ENCODE measurements around the gene C4orf54. TPM values are rescaled to one million over a fixed set of nuclear protein-coding genes. Genes with fewer than 3 reads are reported as not detected.

Gene C4orf54
- total and polyA plus RNA-seq, 5 donors: 0.68 to 10.0 (median 1.8) TPM

GRCh38 chr4:99617374-99617773, 40.3 kb downstream of the C4orf54 start:
- ATAC-seq (no peak), DNase-seq (no peak)
- H3K4me1 ChIP-seq (ENCODE audit: control insufficient read depth, insufficient read depth, low read length): no peaks in the 10 kb centered on the region
- no peak overlapping the region for H3K27ac ChIP-seq (ENCODE audit: low read length)
- WGBS: 61% methylated on average over 1 of the region's 1 CpG
- no peaks in the 10 kb centered on the region for H3K9me3 ChIP-seq (ENCODE audit: control insufficient read depth, low read length)
- intact Hi-C loops (cut with DNase I): loop anchor here in 2 of 4 donors (10.0 kb wide), 1 partner anchor 187 kb away; no protein-coding TSS in a partner anchor
- H3K4me3 ChIP-seq (ENCODE audit: low read length): no peak overlapping the region
- no peaks in the 10 kb centered on the region for H3K27me3 ChIP-seq (ENCODE audit: control insufficient read depth, insufficient read depth)

DNA sequence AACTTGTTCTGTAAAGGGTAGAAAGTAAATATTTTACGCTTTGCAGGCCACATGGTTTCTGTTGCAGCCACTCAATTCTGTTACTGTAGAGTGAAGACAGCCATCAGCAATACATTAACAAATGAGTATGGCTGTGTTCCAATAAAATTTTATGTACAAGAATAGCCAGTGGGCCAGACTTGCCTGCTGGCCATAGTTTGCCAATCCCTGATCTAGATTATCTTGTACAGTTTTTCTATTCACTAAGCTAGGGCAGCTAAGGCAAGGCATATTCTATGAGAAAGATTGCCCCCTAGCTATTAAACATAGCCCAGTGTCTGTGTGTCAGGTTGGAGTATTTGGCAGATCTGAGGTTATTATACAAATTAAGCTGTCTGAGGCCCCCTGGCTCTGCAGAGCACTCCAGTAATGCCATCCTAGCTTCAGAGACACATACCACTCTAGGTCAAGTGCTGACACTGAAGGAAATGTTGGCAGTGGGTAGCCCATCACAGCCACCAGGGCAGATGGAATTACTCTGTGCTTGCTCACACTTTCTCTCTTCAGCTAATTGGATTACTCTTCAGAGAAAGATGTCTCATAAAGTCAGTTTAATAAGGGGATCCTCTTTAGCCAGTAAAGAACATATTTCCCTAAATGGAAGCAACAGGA, 42.3 kb downstream of the C4orf54 start:
- intact Hi-C loops (cut with DNase I): loop anchor here in 2 of 4 donors (10.0 kb wide), 1 partner anchor 190 kb away; no protein-coding TSS in a partner anchor
- Histone ChIP-seq H3K9me3 (ENCODE audit: control insufficient read depth, low read length) (no peaks in the 10 kb centered on the region), H3K4me3 (ENCODE audit: low read length) (no peak overlapping the region), H3K27me3 (ENCODE audit: control insufficient read depth, insufficient read depth) (no peaks in the 10 kb centered on the region), H3K4me1 (ENCODE audit: control insufficient read depth, insufficient read depth, low read length) (peaks cover 1% of the 10 kb centered on the region), H3K27ac (ENCODE audit: low read length) (peak overlapping the region; percentile 85)
- peak in 1 of 3 donors; percentile 28 for DNase-seq
- ATAC-seq: peak; percentile 89 to 92
- WGBS: 26% methylated on average over 1 of the region's 1 CpG

- ATAC-seq (no peak), DNase-seq (no peak)
- peak overlapping the region; percentile 72 for H3K27ac ChIP-seq (ENCODE audit: low read length)
- H3K27me3 ChIP-seq (ENCODE audit: control insufficient read depth, insufficient read depth): no peaks in the 10 kb centered on the region
- H3K4me3 ChIP-seq (ENCODE audit: low read length): no peak overlapping the region
- 35% methylated on average over 1 of the region's 1 CpG for WGBS
- intact Hi-C loops (cut with DNase I): loop anchor here in 2 of 4 donors (10.0 kb wide), 1 partner anchor 190 kb away; no protein-coding TSS in a partner anchor
- H3K9me3 ChIP-seq (ENCODE audit: control insufficient read depth, low read length): no peaks in the 10 kb centered on the region
- peaks cover 1% of the 10 kb centered on the region for H3K4me1 ChIP-seq (ENCODE audit: control insufficient read depth, insufficient read depth, low read length)
These were observed 43.1 kb downstream of the C4orf54 start for GRCh38 chr4:99614491-99614890.

GRCh38 chr4:99612704-99613103, 44.9 kb downstream of the C4orf54 start:
- DNase-seq (no peak), ATAC-seq (no peak)
- 57% methylated on average over 5 of the region's 5 CpGs for WGBS
- H3K27ac ChIP-seq (ENCODE audit: low read length): peak overlapping the region; percentile 23
- no peak overlapping the region for H3K4me3 ChIP-seq (ENCODE audit: low read length)
- no peaks in the 10 kb centered on the region for H3K9me3 ChIP-seq (ENCODE audit: control insufficient read depth, low read length)
- peaks cover 1% of the 10 kb centered on the region for H3K4me1 ChIP-seq (ENCODE audit: control insufficient read depth, insufficient read depth, low read length)
- no peaks in the 10 kb centered on the region for H3K27me3 ChIP-seq (ENCODE audit: control insufficient read depth, insufficient read depth)
- intact Hi-C loops (cut with DNase I): loop anchor here in 2 of 4 donors (10.0 kb wide), 1 partner anchor 192 kb away; no protein-coding TSS in a partner anchor

DNA sequence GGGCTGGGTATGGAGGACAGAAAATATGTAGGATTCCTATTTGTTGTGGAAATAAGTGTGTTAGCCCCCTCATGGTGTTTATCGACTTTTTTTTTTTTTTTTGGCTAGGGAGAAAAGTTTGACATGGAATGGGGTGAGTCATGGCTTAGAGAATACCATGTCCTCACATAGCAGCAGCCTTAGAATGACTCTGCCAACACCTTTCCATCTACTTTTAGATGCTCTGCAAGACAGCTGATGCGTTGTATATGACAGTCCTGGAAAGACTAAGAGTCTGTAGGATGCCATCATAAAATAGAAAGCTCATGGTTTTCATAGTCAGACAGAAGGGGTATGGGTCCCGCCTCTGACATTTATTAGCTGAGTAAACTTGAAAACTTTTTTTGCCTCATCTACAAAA, 45.3 kb downstream of the C4orf54 start:
- intact Hi-C loops (cut with DNase I): loop anchor here in 2 of 4 donors (10.0 kb wide), 1 partner anchor 193 kb away; no protein-coding TSS in a partner anchor

GRCh38 chr4:99610605-99611175, 46.9 kb downstream of the C4orf54 start:
- ATAC-seq (peak; percentile 31 to 32), DNase-seq (peak; percentile 24 to 71 (median 69))
- no peak overlapping the region for H3K4me3 ChIP-seq (ENCODE audit: low read length)
- intact Hi-C loops (cut with DNase I): loop anchor here in 2 of 4 donors (10.0 kb wide), 1 partner anchor 194 kb away; no protein-coding TSS in a partner anchor
- WGBS: 65% methylated on average over 5 of the region's 5 CpGs
- H3K27ac ChIP-seq (ENCODE audit: low read length): no peak overlapping the region
- H3K27me3 ChIP-seq (ENCODE audit: control insufficient read depth, insufficient read depth): no peaks in the 10 kb centered on the region
- no peaks in the 10 kb centered on the region for H3K9me3 ChIP-seq (ENCODE audit: control insufficient read depth, low read length)
- H3K4me1 ChIP-seq (ENCODE audit: control insufficient read depth, insufficient read depth, low read length): peaks cover 1% of the 10 kb centered on the region

More for the DNA sequence above, 45.3 kb downstream of the C4orf54 start:
- Histone ChIP-seq H3K4me1 (ENCODE audit: control insufficient read depth, insufficient read depth, low read length) (peaks cover 1% of the 10 kb centered on the region), H3K27me3 (ENCODE audit: control insufficient read depth, insufficient read depth) (no peaks in the 10 kb centered on the region), H3K9me3 (ENCODE audit: control insufficient read depth, low read length) (no peaks in the 10 kb centered on the region), H3K4me3 (ENCODE audit: low read length) (no peak overlapping the region), H3K27ac (ENCODE audit: low read length) (no peak overlapping the region)
- DNase-seq (no peak), ATAC-seq (peak; percentile 60 to 84)
- 69% methylated on average over 3 of the region's 3 CpGs for WGBS

- intact Hi-C loops (cut with DNase I): no loop called here
- Histone ChIP-seq H3K4me3 (ENCODE audit: low read length) (no peak overlapping the region), H3K9me3 (ENCODE audit: control insufficient read depth, low read length) (no peaks in the 10 kb centered on the region), H3K27ac (ENCODE audit: low read length) (no peak overlapping the region), H3K27me3 (ENCODE audit: control insufficient read depth, insufficient read depth) (no peaks in the 10 kb centered on the region), H3K4me1 (ENCODE audit: control insufficient read depth, insufficient read depth, low read length) (peaks cover 1% of the 10 kb centered on the region)
- 90% methylated on average over 5 of the region's 5 CpGs for WGBS
- ATAC-seq (no peak), DNase-seq (no peak)
These were observed 49.2 kb downstream of the C4orf54 start for GRCh38 chr4:99608417-99608816.

Other genes starting within 250 kb of the C4orf54 start
- gene ADH7, start 222.5 kb downstream of the C4orf54 start, total RNA-seq: not detected
- 0.02 TPM for gene ADH7, start 222.5 kb downstream of the C4orf54 start, polyA plus RNA-seq
- not detected for gene C4orf17, start 146.8 kb downstream of the C4orf54 start, total RNA-seq
- gene C4orf17, start 146.8 kb downstream of the C4orf54 start, polyA plus RNA-seq: not detected
- gene TRMT10A, start 93.8 kb downstream of the C4orf54 start, total RNA-seq: 1 to 10 TPM; 2.4 to 5.0 (median 3.9) TPM
- 3.1 TPM for gene TRMT10A, start 93.8 kb downstream of the C4orf54 start, polyA plus RNA-seq
- gene MTTP, start 83.0 kb downstream of the C4orf54 start, total RNA-seq: 1 to 10 TPM in 3 of 4 donors, under 1 TPM in 1; 0.96 to 1.3 (median 1.1) TPM
- gene MTTP, start 83.0 kb downstream of the C4orf54 start, polyA plus RNA-seq: 0.59 TPM
- gene DAPP1, start 159.0 kb upstream of the C4orf54 start, total RNA-seq: 1 to 10 TPM in 1 of 4 donors, under 1 TPM in 3; 0.42 to 1.4 (median 0.71) TPM
- 0.16 TPM for gene DAPP1, start 159.0 kb upstream of the C4orf54 start, polyA plus RNA-seq
- 10 to 100 TPM; 24.9 to 38.3 (median 32.4) TPM for gene LAMTOR3, start 236.6 kb upstream of the C4orf54 start, total RNA-seq
- 46.7 TPM for gene LAMTOR3, start 236.6 kb upstream of the C4orf54 start, polyA plus RNA-seq

All from right cardiac atrium (tissue), 5 donors.